ENCODE data around the gene AFMID. TPM values are rescaled to one million over a fixed set of nuclear protein-coding genes. Genes with fewer than 3 reads are reported as not detected.

Gene AFMID, protein sequence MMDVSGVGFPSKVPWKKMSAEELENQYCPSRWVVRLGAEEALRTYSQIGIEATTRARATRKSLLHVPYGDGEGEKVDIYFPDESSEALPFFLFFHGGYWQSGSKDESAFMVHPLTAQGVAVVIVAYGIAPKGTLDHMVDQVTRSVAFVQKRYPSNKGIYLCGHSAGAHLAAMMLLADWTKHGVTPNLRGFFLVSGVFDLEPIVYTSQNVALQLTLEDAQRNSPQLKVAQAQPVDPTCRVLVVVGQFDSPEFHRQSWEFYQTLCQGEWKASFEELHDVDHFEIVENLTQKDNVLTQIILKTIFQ
- total RNA-seq: 29.1 and 38.4 TPM in 2 replicates

DNA sequence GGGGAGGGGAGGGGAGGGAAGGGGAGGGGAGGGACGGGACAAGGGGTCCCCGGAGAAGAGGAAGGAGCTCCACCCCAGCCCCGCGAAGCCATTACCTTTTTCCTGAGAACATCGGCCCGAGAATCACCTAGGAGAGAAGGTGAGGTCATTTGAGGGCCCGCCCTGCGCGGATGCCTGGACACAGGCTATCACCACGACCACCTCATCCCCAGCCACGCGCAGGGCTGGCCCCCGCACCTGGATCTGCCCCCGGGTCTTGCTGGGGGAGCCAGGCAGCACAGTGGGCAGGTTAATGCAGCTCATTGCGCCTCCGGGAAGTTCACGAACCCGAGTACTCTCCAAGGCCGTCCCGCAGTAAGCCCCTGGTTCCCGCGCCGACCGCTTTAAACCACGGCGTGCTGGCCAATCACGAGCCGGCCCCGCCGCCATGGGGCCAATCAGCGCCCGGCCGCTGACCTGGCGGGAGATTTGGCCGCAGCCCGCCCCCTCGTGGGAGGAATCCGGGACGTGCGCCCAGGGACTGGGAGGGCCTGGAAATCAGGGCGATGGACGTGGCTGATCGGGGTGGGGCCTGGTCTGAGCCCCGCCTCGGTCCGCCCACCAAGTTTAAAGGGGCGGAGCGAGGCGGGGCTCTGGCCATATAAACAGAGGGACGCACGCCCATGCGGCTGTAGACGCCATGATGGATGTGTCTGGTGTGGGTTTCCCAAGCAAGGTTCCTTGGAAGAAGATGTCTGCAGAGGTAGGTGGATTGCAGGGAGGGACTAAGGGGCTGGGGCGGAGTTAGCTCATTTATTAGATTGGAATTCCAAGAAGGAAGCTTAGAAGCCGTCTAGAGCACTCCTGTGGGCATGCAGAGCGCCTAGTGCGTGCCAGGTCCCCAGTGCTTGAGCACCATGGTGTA, at the start of gene AFMID, which contains the start of gene TK1:
Gene AFMID, plus strand, starts transcription at position 671 of the 904 bp plus-strand sequence. Its CDS starts 9 bp downstream, at position 680.
Gene TK1, minus strand, starts transcription at position 361 of the 904 bp plus-strand sequence. Its CDS starts 58 bp downstream, at position 303.

DNA sequence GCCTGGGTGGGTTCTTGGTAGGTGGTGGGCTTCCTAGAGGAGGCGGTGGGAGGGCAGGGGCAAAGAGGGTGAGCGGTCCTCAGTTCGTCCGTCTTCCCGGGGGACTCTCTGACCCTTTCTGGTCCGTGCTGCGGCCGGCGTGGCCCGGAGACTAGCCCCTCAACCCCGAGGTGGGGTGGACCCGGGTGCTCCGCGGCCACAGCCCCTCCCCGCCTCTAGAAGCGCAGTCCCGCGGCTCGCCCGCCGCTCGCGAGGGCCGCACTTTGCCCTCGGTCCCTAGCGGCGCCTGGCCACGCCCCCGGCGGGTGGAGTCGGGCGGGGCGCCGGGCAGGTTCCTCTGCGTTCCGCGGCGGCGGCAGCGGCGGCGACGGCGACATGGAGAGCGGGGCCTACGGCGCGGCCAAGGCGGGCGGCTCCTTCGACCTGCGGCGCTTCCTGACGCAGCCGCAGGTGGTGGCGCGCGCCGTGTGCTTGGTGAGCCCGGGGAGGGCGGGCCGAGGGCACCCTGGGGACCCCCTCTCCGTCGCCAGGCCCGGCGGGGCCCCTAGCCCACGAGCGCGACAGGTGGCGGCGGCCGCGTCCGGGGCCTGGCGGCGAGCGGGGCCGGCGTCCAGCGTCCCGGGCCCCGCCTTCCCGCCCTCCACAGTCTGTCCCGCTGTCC, 18.8 kb upstream of the AFMID start, which contains the start of gene SYNGR2:
Gene SYNGR2, plus strand, starts transcription at position 340 of the 661 bp plus-strand sequence. Its CDS starts 36 bp downstream, at position 376.

DNA sequence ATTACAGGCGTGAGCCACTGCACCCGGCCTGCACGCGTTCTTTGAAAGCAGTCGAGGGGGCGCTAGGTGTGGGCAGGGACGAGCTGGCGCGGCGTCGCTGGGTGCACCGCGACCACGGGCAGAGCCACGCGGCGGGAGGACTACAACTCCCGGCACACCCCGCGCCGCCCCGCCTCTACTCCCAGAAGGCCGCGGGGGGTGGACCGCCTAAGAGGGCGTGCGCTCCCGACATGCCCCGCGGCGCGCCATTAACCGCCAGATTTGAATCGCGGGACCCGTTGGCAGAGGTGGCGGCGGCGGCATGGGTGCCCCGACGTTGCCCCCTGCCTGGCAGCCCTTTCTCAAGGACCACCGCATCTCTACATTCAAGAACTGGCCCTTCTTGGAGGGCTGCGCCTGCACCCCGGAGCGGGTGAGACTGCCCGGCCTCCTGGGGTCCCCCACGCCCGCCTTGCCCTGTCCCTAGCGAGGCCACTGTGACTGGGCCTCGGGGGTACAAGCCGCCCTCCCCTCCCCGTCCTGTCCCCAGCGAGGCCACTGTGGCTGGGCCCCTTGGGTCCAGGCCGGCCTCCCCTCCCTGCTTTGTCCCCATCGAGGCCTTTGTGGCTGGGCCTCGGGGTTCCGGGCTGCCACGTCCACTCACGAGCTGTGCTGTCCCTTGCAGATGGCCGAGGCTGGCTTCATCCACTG, 27.0 kb downstream of the AFMID start, which contains the start of gene BIRC5:
Gene BIRC5, plus strand, starts transcription at position 238 of the 690 bp plus-strand sequence. Its CDS starts 64 bp downstream, at position 302.

DNA sequence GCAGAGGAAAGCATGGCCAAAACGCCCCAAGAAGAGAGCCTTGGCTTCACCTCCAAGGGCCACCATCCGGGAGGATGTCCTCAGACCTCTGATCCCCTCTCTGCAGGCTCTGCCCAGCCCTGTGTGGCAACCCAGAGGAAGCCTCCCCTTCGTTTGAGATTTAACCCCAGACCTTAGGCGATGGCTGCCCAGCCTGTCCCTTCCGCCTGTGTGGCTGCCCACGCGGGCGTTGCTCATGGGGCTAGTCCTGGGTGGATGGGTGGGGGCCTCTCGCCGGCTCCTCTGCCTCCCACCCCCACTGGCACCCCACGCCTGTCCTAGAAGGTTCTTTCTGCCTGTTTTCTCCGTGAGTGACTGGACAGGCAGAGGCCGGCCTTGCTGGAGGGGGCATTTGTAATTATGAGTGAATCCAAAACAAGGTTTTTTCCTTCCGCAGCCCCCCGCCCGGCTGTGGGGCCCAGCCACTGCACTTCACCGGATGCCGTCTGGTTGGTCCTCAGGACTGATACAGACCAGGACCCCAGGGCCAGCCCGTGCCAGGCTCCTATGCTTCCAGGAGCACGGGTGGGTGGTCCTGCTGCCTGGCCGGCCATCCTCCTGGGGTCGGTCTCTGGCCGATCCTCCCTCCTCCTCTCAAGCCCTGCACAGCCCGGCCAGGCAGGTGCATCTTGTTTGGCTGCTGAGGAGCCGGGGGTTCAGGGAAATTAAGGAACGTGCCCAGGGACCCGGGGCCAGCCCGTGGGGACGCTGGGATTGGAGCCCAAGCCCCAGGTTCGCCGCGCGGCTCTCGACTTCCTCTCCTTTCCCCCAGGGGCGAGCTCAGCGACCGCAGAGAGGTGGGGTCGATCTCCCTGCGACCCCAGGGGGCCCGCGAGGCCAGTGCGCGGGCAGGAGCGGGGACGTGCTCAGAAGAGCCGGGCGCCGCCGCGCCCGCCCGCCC, 44.1 kb downstream of the AFMID start, which contains the start of gene TMEM235:
Gene TMEM235, plus strand, starts transcription at position 636 of the 940 bp plus-strand sequence. CDS start 393 bp downstream, outside the sequence.

Other genes starting within 250 kb of the AFMID start
- gene TNRC6C, start 228.7 kb upstream of the AFMID start, total RNA-seq: 0.85 and 1.6 TPM in 2 replicates
- 38.6 and 43.0 TPM in 2 replicates for gene TMC6, start 58.6 kb upstream of the AFMID start, total RNA-seq
- gene TMC8, start 56.6 kb upstream of the AFMID start, total RNA-seq: 0.46 and 0.85 TPM in 2 replicates
- gene C17orf99, start 41.0 kb upstream of the AFMID start, total RNA-seq: 0.07 TPM in 1 of 2 replicates, not detected in the other
- gene SYNGR2, start 18.8 kb upstream of the AFMID start, total RNA-seq: 83.9 and 85.3 TPM in 2 replicates
- gene TK1, start 310 bp upstream of the AFMID start, total RNA-seq: 120 and 146 TPM in 2 replicates
- 49.4 and 52.2 TPM in 2 replicates for gene BIRC5, start 26.9 kb downstream of the AFMID start, total RNA-seq
- not detected in 2 replicates for gene TMEM235, start 44.3 kb downstream of the AFMID start, total RNA-seq
- 9.7 and 12.7 TPM in 2 replicates for gene SOCS3, start 172.7 kb downstream of the AFMID start, total RNA-seq
- 10.4 and 17.1 TPM in 2 replicates for gene PGS1, start 191.3 kb downstream of the AFMID start, total RNA-seq